GM12891 (cell line): Measurements from ENCODE around the gene PREX1.

Source experiments
- POLR2A ChIP-seq: IDR thresholded peaks from 2 replicates; pipeline ENCODE4 v1.6.1; 2011; ENCODE audit warnings: low read depth, low read length, control low read depth
- POLR2AphosphoS5 ChIP-seq: IDR thresholded peaks from 2 replicates; pipeline ENCODE4 v1.6.1; 2011; ENCODE audit warnings: low read depth, low read length, control low read depth
- SPI1 ChIP-seq: IDR thresholded peaks from 2 replicates; pipeline ENCODE4 v1.6.1; 2011; ENCODE audit warnings: low read depth, low read length, control low read depth
- TAF1 ChIP-seq: IDR thresholded peaks from 2 replicates; pipeline ENCODE4 v1.6.1; 2011; ENCODE audit warnings: low read depth, low read length, control low read depth

GRCh38 chr20:48662711-48663110 is 165.1 kb downstream of the PREX1 start:
- no peak for TF ChIP-seq POLR2A
- no peak for TF ChIP-seq POLR2AphosphoS5
- TF ChIP-seq TAF1 = no peak
- TF ChIP-seq SPI1 = no peak
